ENCODE data around the gene ZBP1. TPM values are rescaled to one million over a fixed set of nuclear protein-coding genes. Genes with fewer than 3 reads are reported as not detected.

ZBP1 gene
- total RNA-seq, 3 donors from 2014 or later = 0.73 to 2.4 TPM; not detected in 1

- H3K4me1 ChIP-seq = peaks cover 0 to 3% of the 10 kb centered on the region in 2 donors
- no peaks in the 10 kb centered on the region for H3K9me3 ChIP-seq
- peak; percentile 72 to 84 for DNase-seq (ENCODE audit: low spot score in 2 of 2)
- H3K36me3 ChIP-seq = no peaks in the 10 kb centered on the region
- peak overlapping the region; percentile 20 to 28 for H3K27ac ChIP-seq
- TF ChIP-seq POLR2A (IDR thresholded peaks at IDR 0.05) = no peak
- no peak for TF ChIP-seq CTCF (IDR thresholded peaks at IDR 0.05)
- TF ChIP-seq POLR2AphosphoS5 (IDR thresholded peaks at IDR 0.05) = peak in 1 of 3 donors; percentile 12
- H3K27me3 ChIP-seq = no peaks in the 10 kb centered on the region
- intact Hi-C loops (cut with DNase I; ENCODE audit: low total_unique reads) = no loop called here
- no peak overlapping the region for H3K4me3 ChIP-seq
Observed at GRCh38 chr20:57657535-57658446, 37.6 kb upstream of the ZBP1 start.

- no peak overlapping the region for H3K4me3 ChIP-seq
- peaks cover 0 to 3% of the 10 kb centered on the region in 2 donors for H3K4me1 ChIP-seq
- intact Hi-C loops (cut with DNase I; ENCODE audit: low total_unique reads) = no loop called here
- H3K36me3 ChIP-seq = no peaks in the 10 kb centered on the region
- H3K27me3 ChIP-seq = no peaks in the 10 kb centered on the region
- DNase-seq (ENCODE audit: low spot score in 2 of 2) = no peak
- H3K27ac ChIP-seq = peak overlapping the region in 1 of 2 donors; percentile 20
- TF ChIP-seq CTCF (IDR thresholded peaks at IDR 0.05) (no peak), POLR2AphosphoS5 (IDR thresholded peaks at IDR 0.05) (no peak), POLR2A (IDR thresholded peaks at IDR 0.05) (no peak)
- no peaks in the 10 kb centered on the region for H3K9me3 ChIP-seq
Observed at GRCh38 chr20:57656821-57657534, 36.8 kb upstream of the ZBP1 start.

- H3K9me3 ChIP-seq = no peaks in the 10 kb centered on the region
- H3K4me1 ChIP-seq = peaks cover 0 to 3% of the 10 kb centered on the region in 2 donors
- no peaks in the 10 kb centered on the region for H3K36me3 ChIP-seq
- H3K27me3 ChIP-seq = no peaks in the 10 kb centered on the region
- H3K27ac ChIP-seq = no peak overlapping the region
- H3K4me3 ChIP-seq = no peak overlapping the region
- intact Hi-C loops (cut with DNase I; ENCODE audit: low total_unique reads) = no loop called here
- TF ChIP-seq POLR2AphosphoS5 (IDR thresholded peaks at IDR 0.05) (no peak), POLR2A (IDR thresholded peaks at IDR 0.05) (no peak), CTCF (IDR thresholded peaks at IDR 0.05) (no peak)
- peak in 1 of 2 donors; percentile 48 for DNase-seq (ENCODE audit: low spot score in 2 of 2)
Observed at GRCh38 chr20:57656252-57656820, 36.1 kb upstream of the ZBP1 start.

- H3K4me3 ChIP-seq = no peak overlapping the region
- intact Hi-C loops (cut with DNase I; ENCODE audit: low total_unique reads) = no loop called here
- TF ChIP-seq POLR2AphosphoS5 (IDR thresholded peaks at IDR 0.05) (no peak), POLR2A (IDR thresholded peaks at IDR 0.05) (no peak), CTCF (IDR thresholded peaks at IDR 0.05) (no peak)
- no peaks in the 10 kb centered on the region for H3K9me3 ChIP-seq
- no peak for DNase-seq (ENCODE audit: low spot score in 2 of 2)
- H3K27ac ChIP-seq = no peak overlapping the region
- no peaks in the 10 kb centered on the region for H3K4me1 ChIP-seq
- H3K27me3 ChIP-seq = no peaks in the 10 kb centered on the region
- no peaks in the 10 kb centered on the region for H3K36me3 ChIP-seq
Observed at GRCh38 chr20:57655809-57656155, 35.6 kb upstream of the ZBP1 start.

Data from breast epithelium (tissue), 4 donors.